GM18499 (cell line): ENCODE measurements around the gene ATOX1.
"Not testable (repeated sequence)": the region's sequence is repeated elsewhere in the genome, so short reads cannot be mapped to it uniquely, and the experiment has no call there.

ENCODE experiments used
- ATAC-seq: cut with Tn5 transposase; IDR thresholded peaks from one replicate; pipeline ENCODE4 v1.9.1; 2021; ENCODE audit warnings: moderate number of reproducible peaks; ENCODE audit not compliant: insufficient read depth, unreplicated experiment

ATOX1 gene

GRCh38 chr5:151758430-151759241 is at the start of gene ATOX1:
Gene ATOX1 (minus strand): TSS chr5:151758631. CDS start chr5:151758551, 80 bp downstream.
- ATAC-seq, result peak; percentile 76

DNA sequence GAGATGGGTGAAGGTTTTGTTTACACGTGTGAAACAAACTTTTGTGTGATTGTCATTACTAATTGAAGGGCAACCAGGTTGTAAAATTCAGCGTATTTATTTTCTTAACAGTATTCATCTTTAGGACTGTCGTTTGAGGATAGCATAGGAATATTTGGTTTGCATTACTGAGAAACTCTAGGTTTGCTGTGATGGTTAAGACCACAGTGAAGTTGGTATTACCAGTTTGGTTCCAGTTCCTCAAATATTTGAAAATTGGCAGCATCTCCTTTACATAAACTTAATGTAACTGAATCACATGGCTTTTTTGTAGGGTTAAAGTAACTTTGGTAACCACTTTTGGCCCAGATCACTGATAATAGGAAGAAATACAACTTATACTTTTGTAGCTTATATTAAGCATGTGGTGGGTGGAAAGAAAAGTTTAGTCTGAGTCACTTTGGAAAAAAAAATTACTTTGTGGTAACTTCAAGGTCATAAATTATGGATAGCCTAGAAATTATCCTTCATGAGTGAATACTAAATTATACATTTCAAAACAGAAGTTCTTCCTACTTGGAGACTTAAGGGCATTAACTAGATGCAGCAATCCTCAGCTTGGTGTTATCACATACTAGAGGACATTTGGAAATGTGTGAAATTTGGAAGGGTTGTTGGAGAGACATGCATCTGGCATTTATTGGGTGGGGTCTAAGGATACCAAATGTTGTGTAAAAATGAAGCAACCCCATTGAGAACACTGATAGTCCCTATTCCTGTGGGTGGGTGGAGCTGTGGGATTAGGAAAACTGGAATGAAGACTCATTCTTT is 47.2 kb upstream of the ATOX1 start:
- no peak for ATAC-seq

DNA sequence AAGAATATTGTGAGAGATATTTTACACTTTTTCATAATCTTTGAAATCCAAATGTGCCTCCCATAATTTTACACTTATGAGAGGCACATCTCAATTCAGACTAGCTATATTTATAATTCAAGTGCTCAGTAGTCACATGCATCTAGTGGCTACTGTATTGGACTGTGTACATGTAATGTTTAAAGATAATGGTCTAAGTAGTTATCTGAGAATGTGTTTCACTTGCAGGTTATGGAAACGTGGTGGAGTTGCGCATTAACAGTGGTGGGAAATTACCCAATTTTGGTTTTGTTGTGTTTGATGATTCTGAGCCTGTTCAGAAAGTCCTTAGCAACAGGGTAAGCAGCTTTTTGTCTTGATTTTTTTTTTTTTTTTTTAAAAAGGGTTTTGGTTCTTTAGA is 42.1 kb upstream of the ATOX1 start:
- ATAC-seq, result no peak

DNA sequence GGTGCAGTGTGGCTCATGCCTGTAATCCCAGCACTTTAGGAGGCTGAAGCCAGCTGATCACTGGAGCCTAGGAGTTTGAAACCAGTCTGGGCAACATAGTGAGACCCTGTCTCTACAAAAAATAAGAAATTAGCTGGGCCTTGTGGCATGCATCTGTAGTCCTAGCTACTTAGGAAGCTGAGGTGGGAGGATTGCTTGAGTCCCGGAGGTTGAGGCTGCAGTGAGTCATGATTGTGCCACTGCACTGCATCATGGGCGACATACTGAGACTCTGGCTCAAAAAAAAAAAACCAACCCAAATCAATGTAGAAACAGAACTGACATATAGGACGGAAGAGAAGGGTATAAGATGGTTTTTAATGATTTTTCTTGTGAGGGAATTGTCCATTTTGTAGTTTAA is 41.0 kb upstream of the ATOX1 start:
- no peak for ATAC-seq

DNA sequence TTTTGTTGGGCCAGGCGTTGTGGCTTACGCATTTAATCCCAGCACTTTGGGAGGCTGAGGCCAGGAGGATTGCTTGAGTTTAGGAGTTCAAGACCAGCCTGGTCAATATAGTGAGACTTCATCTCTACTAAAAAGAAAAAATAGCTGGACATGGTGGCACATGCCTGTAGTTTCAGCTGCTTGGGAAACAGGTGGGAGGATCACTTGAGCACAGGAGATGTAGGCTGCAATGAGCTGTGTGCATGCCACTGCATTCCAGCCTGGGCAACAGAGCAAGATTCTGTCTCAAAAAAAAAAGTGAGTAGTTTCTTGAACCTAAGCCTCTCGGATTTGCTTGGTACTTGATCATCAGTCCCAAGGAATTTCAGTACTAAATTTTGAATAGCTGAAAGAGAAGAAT is 40.2 kb upstream of the ATOX1 start:
- no peak for ATAC-seq

DNA sequence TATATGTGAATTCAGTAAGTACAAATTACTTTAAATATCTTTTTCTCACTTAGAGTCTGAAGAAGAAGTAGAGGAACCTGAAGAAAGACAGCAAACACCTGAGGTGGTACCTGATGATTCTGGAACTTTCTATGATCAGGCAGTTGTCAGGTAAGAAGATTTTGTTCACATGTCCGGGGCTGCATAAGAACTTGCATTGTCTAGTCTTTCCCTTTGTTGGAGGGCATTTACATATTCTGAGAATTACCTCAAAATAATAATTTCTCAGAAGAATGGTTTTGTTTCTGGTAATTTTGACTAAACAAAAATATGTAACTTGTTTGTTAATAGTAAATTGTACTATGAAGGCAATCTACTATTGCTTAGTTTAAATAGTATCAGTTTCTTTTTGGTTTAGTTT is 37.0 kb upstream of the ATOX1 start:
- no peak for ATAC-seq

- ATAC-seq, result no peak
Measured at GRCh38 chr5:151793358-151793757, 34.9 kb upstream of the ATOX1 start.

- no peak for ATAC-seq
Measured at GRCh38 chr5:151787817-151788216, 29.4 kb upstream of the ATOX1 start.

- no peak for ATAC-seq
Measured at GRCh38 chr5:151786468-151786867, 28.0 kb upstream of the ATOX1 start.

DNA sequence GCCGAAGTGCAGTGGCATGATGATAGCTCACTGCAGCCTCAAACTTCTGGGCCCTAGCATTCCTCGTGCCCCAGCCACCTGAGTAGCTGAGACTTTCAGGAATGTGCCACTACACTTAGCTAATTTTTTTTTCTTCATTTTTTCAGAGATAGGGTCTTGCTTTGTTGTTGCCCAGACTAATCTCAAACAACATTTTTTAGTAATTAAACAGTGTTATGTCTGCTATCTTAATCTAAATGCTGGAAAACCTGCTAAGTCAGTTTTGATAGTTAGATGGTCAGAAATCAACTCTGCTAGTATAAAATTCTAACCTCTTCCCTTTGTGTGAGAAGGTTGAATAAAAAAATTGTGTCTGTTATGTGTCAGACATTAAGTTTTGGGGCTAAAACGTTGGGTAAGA is 25.7 kb upstream of the ATOX1 start:
- ATAC-seq, result no peak

- ATAC-seq, result not testable (repeated sequence)
Measured at GRCh38 chr5:151783664-151784063, 25.2 kb upstream of the ATOX1 start.

DNA sequence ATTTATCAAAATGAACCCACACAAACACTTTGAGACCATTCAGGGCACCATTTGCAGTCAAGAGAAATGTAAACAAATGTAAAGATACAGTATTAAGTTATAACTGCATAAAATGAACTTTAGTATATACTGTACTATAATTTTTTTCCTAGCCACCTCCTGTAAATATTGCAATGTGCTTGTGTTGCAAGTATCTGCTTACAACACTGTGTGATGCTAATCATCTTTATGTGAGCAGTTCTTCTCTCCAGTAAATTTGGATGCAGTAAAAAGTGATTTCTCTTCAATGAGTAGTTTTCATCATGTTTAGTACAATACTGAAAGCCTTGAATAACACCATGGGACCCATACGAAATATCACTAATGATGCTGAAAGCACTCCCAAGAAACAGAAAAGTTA is 22.8 kb upstream of the ATOX1 start:
- no peak for ATAC-seq

- ATAC-seq, result no peak
Measured at GRCh38 chr5:151780348-151780747, 21.9 kb upstream of the ATOX1 start.

- no peak for ATAC-seq
Measured at GRCh38 chr5:151779531-151780125, 21.2 kb upstream of the ATOX1 start.

DNA sequence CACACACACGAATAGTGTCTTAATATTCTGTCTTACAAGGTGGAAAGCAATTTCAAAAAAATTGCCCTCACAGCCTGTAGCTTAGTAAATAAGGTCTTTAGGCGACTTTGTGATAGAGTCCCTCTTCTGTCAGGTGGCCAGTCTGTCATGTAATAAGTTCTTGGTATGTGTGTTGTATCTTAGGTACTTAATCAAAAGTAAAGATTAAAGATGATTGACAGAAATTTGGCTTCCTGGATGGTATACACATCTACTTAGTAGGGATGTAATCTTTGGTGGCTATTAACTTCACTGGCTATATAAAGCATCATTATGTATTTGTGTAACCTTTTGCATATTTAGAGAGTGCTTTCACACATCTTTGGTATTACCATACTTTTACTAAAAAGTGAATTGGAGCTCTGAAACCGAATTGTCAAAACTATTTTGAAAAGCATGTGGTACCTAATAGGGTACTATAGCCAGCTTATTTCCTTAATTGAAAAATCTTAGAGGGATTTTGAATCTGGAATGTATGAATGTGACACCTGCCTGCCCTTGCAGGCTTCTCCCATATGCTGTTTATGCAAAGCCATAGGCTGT is 16.7 kb upstream of the ATOX1 start:
- ATAC-seq, result no peak

GRCh38 chr5:151773951-151774350 is 15.5 kb upstream of the ATOX1 start:
- no peak for ATAC-seq

DNA sequence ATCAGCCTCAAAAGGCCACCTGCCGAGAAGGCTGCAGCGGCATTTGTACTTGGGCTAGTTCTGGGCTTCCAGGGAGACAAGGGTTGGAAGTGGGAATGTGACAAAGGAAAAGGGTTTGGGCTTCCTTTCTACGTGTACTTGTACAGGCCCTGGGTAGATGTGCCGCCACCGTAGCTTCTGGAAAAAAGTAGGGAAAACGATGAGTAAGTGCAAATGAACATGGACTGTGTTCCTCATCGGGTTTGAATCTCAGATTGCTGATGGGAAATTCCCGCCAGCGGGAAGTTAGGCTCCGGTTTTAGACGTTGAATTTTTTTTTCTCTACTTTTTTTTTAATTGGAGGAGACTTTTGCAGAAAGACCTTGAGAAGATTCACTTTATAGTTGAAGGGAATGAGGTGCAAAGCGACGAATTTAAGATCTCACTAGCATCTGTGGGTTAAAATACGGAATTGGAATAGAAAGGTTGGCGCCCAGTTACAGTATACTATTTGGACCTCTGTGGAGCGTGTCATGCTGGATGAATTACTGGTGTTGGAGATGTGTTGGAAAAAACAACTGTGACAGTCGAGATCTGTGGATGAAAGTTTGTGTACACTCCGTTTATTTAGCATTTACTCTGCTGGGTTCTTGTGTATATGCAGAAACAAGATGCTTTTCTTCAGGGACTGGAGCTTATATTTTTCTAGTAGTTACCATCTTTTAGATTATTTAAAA is 14.6 kb upstream of the ATOX1 start:
- ATAC-seq, result no peak

GRCh38 chr5:151772029-151772845 is 13.8 kb upstream of the ATOX1 start:
- no peak for ATAC-seq

- peak; percentile 83 for ATAC-seq
Measured at GRCh38 chr5:151771259-151772028, 13.0 kb upstream of the ATOX1 start, which contains the start of gene G3BP1. Gene G3BP1 (plus strand): TSS chr5:151771954. CDS start chr5:151786621, 14,667 bp downstream.
